OCI-LY1 (cell line): ENCODE results near the gene TMEM62.

ENCODE experiments used
- EZH2 ChIP-seq: fragments of 200-600 bp; sonication (generic), shearing (Covaris generic); IDR thresholded peaks from 2 replicates; pipeline ENCODE4 v1.8.0; 2017; ENCODE audit warnings: borderline replicate concordance, mixed run types, mild to moderate bottlenecking, antibody characterized with exemption, low read length, moderate library complexity, mixed read lengths
- TF ChIP-seq, protein P1 (sequence below): fragments of 200-600 bp; sonication (generic), shearing (Covaris generic); IDR thresholded peaks from 2 replicates; pipeline ENCODE4 v1.5.1; 2017; ENCODE audit warnings: mild to moderate bottlenecking, antibody characterized with exemption, low read length, moderate library complexity, mixed read lengths

DNA sequence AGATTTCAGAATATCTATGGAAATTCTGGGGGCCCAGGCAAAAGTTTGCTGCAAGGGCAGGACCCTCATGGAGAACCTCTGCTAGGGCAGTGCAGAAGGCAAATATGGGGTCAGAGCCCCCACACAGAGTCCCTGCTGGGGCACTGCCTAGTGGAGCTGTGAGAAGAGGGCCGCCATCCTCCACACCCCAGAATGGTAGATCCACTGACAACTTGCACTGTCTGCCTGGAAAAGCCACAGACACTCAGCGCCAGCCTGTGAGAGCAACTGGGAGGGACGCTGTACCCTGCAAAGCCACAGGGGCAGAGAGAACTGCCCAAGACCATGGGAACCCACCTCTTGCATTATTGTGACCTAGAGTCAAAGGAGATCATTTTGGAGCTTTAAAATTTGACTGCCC lies 65.6 kb downstream of the TMEM62 start:
- TF ChIP-seq, protein P1, sequence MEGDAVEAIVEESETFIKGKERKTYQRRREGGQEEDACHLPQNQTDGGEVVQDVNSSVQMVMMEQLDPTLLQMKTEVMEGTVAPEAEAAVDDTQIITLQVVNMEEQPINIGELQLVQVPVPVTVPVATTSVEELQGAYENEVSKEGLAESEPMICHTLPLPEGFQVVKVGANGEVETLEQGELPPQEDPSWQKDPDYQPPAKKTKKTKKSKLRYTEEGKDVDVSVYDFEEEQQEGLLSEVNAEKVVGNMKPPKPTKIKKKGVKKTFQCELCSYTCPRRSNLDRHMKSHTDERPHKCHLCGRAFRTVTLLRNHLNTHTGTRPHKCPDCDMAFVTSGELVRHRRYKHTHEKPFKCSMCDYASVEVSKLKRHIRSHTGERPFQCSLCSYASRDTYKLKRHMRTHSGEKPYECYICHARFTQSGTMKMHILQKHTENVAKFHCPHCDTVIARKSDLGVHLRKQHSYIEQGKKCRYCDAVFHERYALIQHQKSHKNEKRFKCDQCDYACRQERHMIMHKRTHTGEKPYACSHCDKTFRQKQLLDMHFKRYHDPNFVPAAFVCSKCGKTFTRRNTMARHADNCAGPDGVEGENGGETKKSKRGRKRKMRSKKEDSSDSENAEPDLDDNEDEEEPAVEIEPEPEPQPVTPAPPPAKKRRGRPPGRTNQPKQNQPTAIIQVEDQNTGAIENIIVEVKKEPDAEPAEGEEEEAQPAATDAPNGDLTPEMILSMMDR = no peak
- TF ChIP-seq EZH2 = no peak
